Activated CD8-positive, alpha-beta memory T cell treated with anti-CD3 and anti-CD28 coated beads, Interleukin-2, amount 50 U/mL, for 1 hour (primary cell): ENCODE results near the gene DYTN.

Experiments
- DNase-seq: peaks from one replicate; pipeline ENCODE4 v3.0.0-alpha.2; 2020; ENCODE audit errors: extremely low read depth

The DYTN gene

DNA sequence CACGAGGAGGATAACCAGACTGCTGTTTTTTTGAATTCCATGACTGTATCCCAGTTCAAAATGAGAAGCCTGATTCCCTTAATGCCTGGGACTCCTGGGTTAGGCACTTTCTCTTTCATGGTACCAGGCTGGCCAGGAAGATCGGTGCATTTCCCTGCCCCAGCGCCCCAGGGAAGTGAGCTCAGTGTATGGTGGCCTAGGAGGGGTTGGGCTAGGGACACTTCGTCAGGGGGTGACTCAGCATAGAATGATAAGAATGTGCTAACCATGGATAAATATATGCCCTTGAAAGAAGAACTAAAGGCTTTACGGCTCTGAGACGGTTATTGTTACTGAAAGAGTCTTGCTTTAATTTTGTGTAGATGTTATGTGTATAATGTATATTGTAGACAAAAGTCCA, 103.4 kb downstream of the DYTN start:
- no peak for DNase-seq

DNA sequence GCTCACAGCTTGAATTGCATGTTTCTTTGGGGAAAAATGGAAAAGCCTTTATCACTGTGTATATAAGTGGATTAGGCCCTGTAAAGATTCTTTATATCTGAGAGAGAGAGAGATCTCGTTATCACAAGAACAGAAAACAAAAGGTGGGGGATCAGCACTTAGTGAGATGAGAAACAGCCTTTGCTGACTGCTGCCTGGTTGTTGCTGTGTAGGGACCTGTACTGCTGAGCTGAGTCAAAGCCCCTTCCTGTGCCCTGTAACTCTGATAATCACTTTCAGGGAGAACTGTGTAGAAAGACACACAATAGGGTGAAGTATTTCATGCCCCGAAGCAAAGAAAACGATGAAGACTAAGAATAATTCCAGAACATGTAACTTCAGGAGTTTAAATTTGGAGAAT, 106.5 kb downstream of the DYTN start:
- no peak for DNase-seq

- DNase-seq, result no peak
Measured at GRCh38 chr2:206611191-206611590, 107.0 kb downstream of the DYTN start.

DNA sequence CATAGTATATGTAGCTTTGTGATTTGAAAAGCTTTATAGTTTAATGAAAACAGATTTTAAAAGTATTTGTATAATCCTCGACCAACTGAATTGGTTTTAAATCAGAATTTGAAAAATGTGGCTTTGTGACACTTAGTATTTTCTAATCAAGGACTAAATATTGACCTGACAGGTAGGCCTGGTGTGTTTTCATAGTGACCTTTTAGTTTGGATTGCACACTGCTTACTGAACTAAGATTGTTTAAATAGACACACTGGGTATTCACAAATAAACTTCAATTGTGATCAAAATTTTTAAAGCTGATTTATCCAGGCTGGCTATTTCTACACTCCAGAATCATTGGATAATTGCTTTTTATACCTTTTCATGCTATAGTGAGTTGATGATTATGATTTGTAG, 107.7 kb downstream of the DYTN start:
- no peak for DNase-seq

DNA sequence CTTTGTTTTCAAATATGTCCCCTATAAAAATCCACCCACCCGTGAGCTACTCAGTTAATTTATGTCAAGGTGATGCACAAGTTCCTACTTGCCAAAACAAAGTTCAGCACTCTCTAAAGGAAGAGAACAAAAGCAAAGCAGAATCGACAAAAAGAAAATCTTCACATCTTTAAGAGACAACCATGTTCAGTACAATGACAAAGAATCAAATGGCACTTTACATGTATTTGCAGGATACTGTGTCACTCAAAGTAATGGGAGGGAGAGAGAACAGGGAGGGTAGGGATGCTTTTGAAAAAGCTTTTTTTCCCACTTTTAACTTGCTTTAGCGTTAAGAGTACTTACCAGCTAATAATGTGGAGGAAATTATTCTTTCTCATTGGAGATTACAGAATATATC, 115.0 kb downstream of the DYTN start:
- DNase-seq, result no peak
